HG02938 (cell line): ENCODE data around the gene WDFY2.

Experiments used
- ATAC-seq: cut with Tn5 transposase; IDR thresholded peaks from one replicate; pipeline ENCODE4 v1.9.1; 2021; ENCODE audit warnings: mild to moderate bottlenecking, moderate library complexity; ENCODE audit not compliant: unreplicated experiment

The WDFY2 gene

DNA sequence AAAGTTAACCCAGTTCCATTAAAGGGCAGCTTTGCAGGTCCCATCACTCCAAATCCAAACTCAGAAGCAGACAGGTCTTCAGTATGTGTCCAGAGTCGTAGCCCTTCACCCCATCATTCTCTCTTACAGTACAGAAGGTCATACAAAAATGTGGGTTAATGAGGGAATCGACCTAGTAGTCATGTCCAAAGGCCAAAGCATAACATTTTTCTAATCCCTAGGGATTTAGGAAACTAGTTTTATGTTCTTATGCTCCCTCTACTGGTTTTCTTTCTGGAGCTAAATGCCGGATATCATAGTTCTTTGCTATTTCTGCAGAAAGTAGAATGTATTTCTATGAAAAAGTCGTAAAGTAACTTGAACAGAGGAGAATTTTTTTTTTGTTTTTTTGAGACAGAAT lies 147.5 kb downstream of the WDFY2 start:
- ATAC-seq, result no peak

DNA sequence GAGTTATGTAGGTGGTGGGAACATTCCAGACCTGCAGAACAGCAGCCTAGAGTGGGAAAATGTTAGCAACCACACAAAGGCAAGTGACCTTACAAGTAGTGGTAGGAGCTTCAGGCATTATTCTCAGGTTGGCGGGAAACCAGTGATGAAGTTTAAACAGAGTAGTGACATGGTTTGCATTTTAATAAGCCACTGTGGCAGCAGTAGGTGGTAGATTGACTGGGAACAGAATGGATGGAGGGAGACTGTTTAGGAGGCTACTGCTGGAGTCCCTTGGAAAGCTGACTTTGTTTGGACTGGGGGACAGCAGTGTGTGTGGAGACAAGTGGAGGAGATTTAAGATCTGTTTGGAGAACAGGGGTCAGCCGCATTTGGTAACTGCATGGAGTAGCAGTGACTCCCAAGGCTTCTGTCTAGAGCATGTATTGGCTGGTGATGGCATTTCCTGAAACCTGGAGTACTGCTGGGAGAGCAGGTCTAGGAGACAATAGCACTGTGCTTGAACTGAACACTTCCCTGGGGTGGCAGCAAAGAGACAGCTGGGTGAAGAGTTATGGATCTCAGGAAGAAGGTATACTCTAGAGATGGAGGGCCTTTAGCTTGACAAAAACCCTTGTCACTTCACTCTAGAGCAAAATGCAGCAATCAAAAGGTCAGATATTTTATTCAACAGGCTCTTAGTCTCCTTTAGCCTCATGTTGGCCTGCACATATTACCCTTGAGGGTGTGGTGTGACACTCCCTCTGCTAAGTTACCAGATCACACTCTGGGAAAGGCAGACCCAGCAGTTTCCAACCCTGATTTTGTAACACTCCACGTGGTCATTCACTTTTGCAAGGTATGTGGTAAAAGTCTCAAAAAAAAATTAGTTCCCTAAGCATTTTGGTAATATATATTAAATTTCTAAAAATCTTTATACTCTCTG lies 149.4 kb downstream of the WDFY2 start:
- no peak for ATAC-seq

DNA sequence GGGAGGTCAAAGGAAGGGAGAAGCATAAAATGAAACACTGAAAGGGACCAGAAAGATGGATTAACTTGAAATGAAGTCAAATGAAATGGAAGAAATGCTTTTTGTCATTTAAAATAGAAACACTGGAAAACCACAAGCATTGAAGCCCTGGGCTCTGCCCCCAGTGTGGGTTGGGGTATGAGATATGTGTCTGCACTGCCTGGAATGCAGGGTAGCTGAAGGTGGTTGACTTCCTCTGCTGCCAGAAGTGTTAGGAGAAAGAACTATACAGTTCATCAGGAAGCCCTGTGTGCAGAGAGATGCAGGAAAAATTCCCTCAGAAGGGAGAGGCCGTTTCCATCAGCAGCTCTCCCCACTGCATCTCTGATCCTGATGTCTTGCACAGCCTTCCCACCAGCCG lies 150.5 kb downstream of the WDFY2 start:
- ATAC-seq, result no peak

- ATAC-seq, result no peak
These were observed 153.3 kb downstream of the WDFY2 start for GRCh38 chr13:51737609-51738008.

GRCh38 chr13:51738226-51738905 lies 154.1 kb downstream of the WDFY2 start:
- no peak for ATAC-seq

- no peak for ATAC-seq
These were observed 154.9 kb downstream of the WDFY2 start for GRCh38 chr13:51739027-51739764.

GRCh38 chr13:51740698-51741097 lies 156.4 kb downstream of the WDFY2 start:
- ATAC-seq, result no peak

DNA sequence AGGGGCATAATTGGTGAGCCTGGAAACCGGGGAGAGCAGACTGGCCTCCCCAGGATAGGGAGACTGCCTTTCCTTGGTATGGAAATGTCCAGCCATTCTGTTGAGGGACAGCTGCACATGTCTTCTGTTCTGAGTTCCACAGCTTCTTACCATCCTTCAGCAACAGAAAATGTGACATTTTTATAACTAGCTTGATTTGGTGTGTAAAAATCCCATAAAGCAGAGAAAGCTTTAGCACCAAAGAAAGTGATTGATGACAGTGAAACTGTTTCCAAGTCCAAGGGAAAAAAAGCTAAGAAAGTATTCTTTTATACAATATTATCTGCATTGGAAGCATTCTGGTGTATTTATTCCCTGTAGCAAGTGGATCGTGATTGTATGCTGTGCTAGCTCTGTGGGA lies 157.8 kb downstream of the WDFY2 start:
- no peak for ATAC-seq

- no peak for ATAC-seq
These were observed 158.3 kb downstream of the WDFY2 start for GRCh38 chr13:51742611-51743010.

DNA sequence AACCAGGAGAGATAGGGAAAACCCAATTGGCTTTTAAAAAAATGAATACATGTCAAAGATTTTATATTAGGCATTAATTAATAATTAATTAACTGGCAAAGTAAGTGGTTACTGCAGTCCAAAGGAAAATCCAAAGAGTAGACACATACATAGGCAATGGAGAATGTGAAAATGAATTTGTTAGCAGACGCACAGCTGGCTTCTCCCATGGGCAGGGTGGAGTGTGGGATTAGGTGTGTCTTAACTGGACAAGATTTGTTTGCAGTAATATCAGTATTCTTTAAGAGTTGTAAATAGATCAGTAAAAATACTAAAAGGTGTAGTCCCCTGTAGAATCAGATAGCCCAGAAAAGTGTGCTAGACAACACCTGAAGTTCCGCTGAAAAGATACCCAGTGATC lies 161.0 kb downstream of the WDFY2 start:
- ATAC-seq, result no peak

GRCh38 chr13:51746802-51747201 lies 162.5 kb downstream of the WDFY2 start:
- ATAC-seq, result no peak

GRCh38 chr13:51747438-51748434 lies 163.5 kb downstream of the WDFY2 start:
- no peak for ATAC-seq

DNA sequence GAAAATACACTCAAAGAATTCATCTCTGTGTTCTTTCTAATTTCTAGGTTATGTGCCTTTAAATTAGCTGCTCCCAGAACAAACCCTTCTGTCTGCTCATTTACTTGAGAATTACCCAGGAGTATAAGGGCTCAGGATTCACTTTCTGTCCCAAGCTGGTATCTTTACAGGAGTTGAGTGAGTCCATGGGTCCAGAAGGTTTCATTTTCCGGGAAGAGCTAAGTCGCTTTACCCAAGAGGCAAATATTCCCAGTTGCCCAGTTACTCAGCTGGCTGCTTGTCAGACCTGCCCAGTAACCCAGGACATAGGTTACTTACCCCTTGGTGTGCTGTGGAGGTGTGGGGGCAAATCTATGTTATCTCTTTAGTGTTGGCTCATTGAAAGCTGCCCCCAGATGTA lies 172.4 kb downstream of the WDFY2 start:
- no peak for ATAC-seq

- ATAC-seq, result no peak
These were observed 174.4 kb downstream of the WDFY2 start for GRCh38 chr13:51758691-51759090.

GRCh38 chr13:51759240-51759639 lies 175.0 kb downstream of the WDFY2 start:
- ATAC-seq, result no peak

- no peak for ATAC-seq
These were observed 176.3 kb downstream of the WDFY2 start for GRCh38 chr13:51760592-51760991.

- no peak for ATAC-seq
These were observed 177.5 kb downstream of the WDFY2 start for GRCh38 chr13:51761643-51762350.

DNA sequence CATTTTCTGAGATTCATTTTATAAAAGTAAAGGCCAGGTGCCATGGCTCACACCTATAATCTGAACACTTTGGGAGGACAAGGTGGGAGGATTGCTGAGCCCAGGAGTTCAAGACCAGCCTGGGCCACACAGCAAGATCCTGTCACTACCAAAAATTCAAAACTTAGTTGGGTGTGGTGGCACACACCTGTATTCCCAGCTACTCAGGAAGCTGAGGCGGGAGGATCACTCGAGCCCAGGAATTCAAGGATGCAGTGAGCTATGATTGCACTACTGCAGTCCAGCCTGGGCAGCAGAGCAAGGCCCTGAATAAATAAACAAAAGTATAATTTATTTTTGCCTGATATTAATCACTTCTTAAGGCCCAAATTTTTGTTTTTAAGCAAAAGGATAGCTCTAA lies 179.2 kb downstream of the WDFY2 start:
- ATAC-seq, result no peak
